HFFc6 (cell line): ENCODE data around the gene ZNF544. TPM values are rescaled to one million over a fixed set of nuclear protein-coding genes. Genes with fewer than 3 reads are reported as not detected.
"Not testable (repeated sequence)": the region's sequence is repeated elsewhere in the genome, so short reads cannot be mapped to it uniquely, and the experiment has no call there.

Experiments used
- DNase-seq: peaks from one replicate; pipeline ENCODE4 v3.0.0-alpha.2; 2018
- H3K27ac Mint-ChIP-seq: 2 replicates; pipeline ENCODE4 v1.8.0; 2020; ENCODE audit warnings: mild to moderate bottlenecking, mixed read lengths
- H3K27me3 Mint-ChIP-seq: 2 replicates; pipeline ENCODE4 v1.8.0; 2021; ENCODE audit warnings: mild to moderate bottlenecking, moderate library complexity, mixed read lengths; ENCODE audit not compliant: insufficient read depth
- H3K36me3 Mint-ChIP-seq: 2 replicates; pipeline ENCODE4 v1.8.0; 2021; ENCODE audit warnings: low read depth, mixed read lengths
- H3K4me1 Mint-ChIP-seq: 2 replicates; pipeline ENCODE4 v1.8.0; 2020; ENCODE audit warnings: low read depth, mixed read lengths
- H3K4me3 Mint-ChIP-seq: 2 replicates; pipeline ENCODE4 v1.8.0; 2020; ENCODE audit warnings: mild to moderate bottlenecking, moderate library complexity, mixed read lengths
- H3K9me3 Mint-ChIP-seq: 2 replicates; pipeline ENCODE4 v1.8.0; 2020; ENCODE audit warnings: mild to moderate bottlenecking, mixed read lengths
- CTCF ChIP-seq: fragments of 200-600 bp; sonication (generic); IDR thresholded peaks from 2 replicates; pipeline ENCODE4 v1.5.0; 2021; ENCODE audit warnings: antibody characterized with exemption, mild to moderate bottlenecking
- total RNA-seq, 6 experiments: library from RNA; stranded (reverse); fragmentation: NEBNext Ultra II Directional; extraction: Animal tissue kit (Norgen Biotek cat#: 25700); gene quantifications; 2 replicates in 1 of 6; 3 replicates in 5 of 6; pipeline ENCODE4 v1.2.3, GENCODE V29; 2021

Gene ZNF544
- total RNA-seq, 6 experiments from 2014 or later = 26.5 to 32.5 (median 29.9) TPM

GRCh38 chr19:58229255-58229639, 533 bp downstream of the ZNF544 start:
- H3K4me1 Mint-ChIP-seq = peaks cover 18% of the 10 kb centered on the region
- DNase-seq = peak; percentile 16
- peaks cover 56% of the 10 kb centered on the region for H3K36me3 Mint-ChIP-seq
- peaks cover 66% of the 10 kb centered on the region for H3K9me3 Mint-ChIP-seq
- peak; percentile 54; the same call in 1 of the 2 replicates for TF ChIP-seq CTCF
- peak overlapping the region; percentile 39 for H3K27ac Mint-ChIP-seq
- peak overlapping the region; percentile 96 for H3K4me3 Mint-ChIP-seq
- H3K27me3 Mint-ChIP-seq = peaks cover 7% of the 10 kb centered on the region

GRCh38 chr19:58237324-58237723, 8.6 kb downstream of the ZNF544 start:
- peaks cover 4% of the 10 kb centered on the region for H3K27me3 Mint-ChIP-seq
- peaks cover 91% of the 10 kb centered on the region for H3K36me3 Mint-ChIP-seq
- no peak overlapping the region for H3K4me3 Mint-ChIP-seq
- no peaks in the 10 kb centered on the region for H3K4me1 Mint-ChIP-seq
- H3K9me3 Mint-ChIP-seq = peaks cover 74% of the 10 kb centered on the region
- H3K27ac Mint-ChIP-seq = no peak overlapping the region
- no peak for TF ChIP-seq CTCF
- DNase-seq = no peak

DNA sequence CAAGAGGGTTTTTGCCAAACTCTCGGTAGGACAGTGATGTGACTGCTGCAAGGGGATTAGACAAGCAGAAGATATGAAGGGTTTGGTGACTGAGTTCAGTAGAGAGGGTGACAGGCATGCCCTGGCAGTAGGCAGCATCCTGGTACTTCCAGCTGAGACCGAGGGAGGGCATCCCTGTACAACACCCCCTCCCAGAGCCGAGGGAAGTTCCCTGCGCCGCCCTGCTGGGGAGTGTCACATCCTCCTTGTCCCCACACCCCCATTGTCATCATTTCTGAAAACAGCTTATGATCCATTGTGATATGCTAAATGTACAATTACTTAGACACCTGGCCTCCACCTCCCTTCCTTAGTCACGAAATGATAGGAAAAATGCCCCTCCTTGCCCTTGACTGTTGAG, 14.6 kb downstream of the ZNF544 start:
- Mint-ChIP-seq H3K27ac (no peak overlapping the region), H3K4me3 (no peak overlapping the region), H3K4me1 (no peaks in the 10 kb centered on the region), H3K9me3 (peaks cover 99% of the 10 kb centered on the region), H3K27me3 (peaks cover 2% of the 10 kb centered on the region), H3K36me3 (peaks cover 100% of the 10 kb centered on the region)
- no peak for TF ChIP-seq CTCF
- no peak for DNase-seq

- TF ChIP-seq CTCF = no peak
- peaks cover 100% of the 10 kb centered on the region for H3K9me3 Mint-ChIP-seq
- H3K4me3 Mint-ChIP-seq = no peak overlapping the region
- H3K36me3 Mint-ChIP-seq = peaks cover 100% of the 10 kb centered on the region
- H3K27me3 Mint-ChIP-seq = peaks cover 2% of the 10 kb centered on the region
- no peak overlapping the region for H3K27ac Mint-ChIP-seq
- no peaks in the 10 kb centered on the region for H3K4me1 Mint-ChIP-seq
- no peak for DNase-seq
Observed at GRCh38 chr19:58248886-58249285, 20.2 kb downstream of the ZNF544 start.

DNA sequence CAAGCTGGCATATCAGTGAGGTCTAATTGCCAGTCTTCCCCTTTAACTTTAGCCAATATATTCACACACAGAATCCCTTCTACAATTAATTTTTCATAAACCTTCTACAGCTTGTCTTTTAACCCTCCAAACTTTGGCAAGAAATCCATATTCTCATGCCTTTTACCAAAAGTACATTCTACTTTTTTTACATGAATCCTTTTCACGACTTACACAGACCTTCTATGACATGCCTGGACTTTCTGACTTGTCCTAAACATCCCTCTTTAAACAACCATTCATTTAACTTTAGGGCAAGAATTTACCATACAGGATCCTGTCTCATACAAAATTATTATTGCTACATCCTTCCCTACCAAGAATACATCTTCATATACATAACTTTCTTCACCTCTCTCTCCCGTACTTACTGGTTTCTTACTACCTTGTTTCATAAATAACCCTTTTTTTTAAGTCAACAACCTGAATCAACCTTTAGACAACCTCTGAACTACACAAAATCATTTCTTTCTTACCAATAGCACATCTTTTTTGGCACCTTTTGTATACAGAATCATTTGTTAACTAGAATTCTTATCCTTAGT, 23.5 kb downstream of the ZNF544 start:
- Mint-ChIP-seq H3K4me1 (no peaks in the 10 kb centered on the region), H3K9me3 (peaks cover 100% of the 10 kb centered on the region), H3K36me3 (peaks cover 98% of the 10 kb centered on the region), H3K27me3 (peaks cover 2% of the 10 kb centered on the region), H3K27ac (no peak overlapping the region), H3K4me3 (no peak overlapping the region)
- DNase-seq = no peak
- no peak for TF ChIP-seq CTCF

DNA sequence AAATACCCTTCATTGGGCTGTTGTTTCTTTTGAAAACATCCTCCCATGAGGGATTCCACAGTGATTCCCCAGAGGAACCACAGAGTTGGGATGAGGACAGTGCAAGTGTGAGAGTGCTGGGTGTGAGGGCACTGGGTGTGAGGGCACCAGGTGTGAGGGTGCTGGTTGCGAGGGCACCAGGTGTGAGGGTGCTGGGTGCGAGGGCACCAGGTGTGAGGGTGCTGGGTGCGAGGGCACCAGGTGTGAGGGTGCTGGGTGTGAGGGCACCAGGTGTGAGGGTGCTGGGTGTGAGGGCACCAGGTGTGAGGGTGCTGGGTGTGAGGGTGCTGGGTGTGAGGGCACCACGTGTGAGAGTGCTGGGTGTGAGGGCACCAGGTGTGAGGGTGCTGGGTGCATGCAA, 29.5 kb downstream of the ZNF544 start:
- not testable (repeated sequence) for DNase-seq, H3K4me3 Mint-ChIP-seq, H3K27ac Mint-ChIP-seq, H3K4me1 Mint-ChIP-seq
- Mint-ChIP-seq H3K27me3 (peaks cover 14% of the 10 kb centered on the region), H3K36me3 (peaks cover 98% of the 10 kb centered on the region), H3K9me3 (peaks cover 100% of the 10 kb centered on the region)
